Esophagus muscularis mucosa (tissue), 4 donors: ENCODE results near the gene PARP9. TPM values are rescaled to one million over a fixed set of nuclear protein-coding genes. Genes with fewer than 3 reads are reported as not detected.

ENCODE experiments used
- DNase-seq: peaks from one replicate; pipeline ENCODE4 v3.0.0-alpha.2; 2017; ENCODE audit errors: extremely low spot score
- H3K27ac ChIP-seq, 4 donors: fragments of 200-600 bp; sonication (generic); replicated peaks in 1 of 4; 1 replicate in 3 of 4; 2 replicates in 1 of 4; pipeline ENCODE4 v1.5.1; 2016 to 2019; ENCODE audit warnings: mild to moderate bottlenecking in 1 of 4
- H3K27me3 ChIP-seq, 4 donors: fragments of 200-600 bp; sonication (generic); one replicate each; pipeline versions ENCODE4 v1.5.1 to v1.6.0; 2016 to 2019
- H3K36me3 ChIP-seq, 4 donors: fragments of 200-600 bp; sonication (generic); one replicate each; pipeline ENCODE4 v1.5.1; 2016 to 2019
- H3K4me1 ChIP-seq, 4 donors: fragments of 200-600 bp; sonication (generic); one replicate each; pipeline ENCODE4 v1.5.1; 2016 to 2019
- H3K4me3 ChIP-seq, 4 donors: fragments of 200-600 bp; sonication (generic); 1 replicate in 2 of 4; 2 replicates in 2 of 4; pipeline ENCODE4 v1.5.1; 2016 to 2019; ENCODE audit warnings: mild to moderate bottlenecking in 4 of 4, moderate library complexity in 1 of 4
- H3K9me3 ChIP-seq, 4 donors: fragments of 200-600 bp; sonication (generic); 1 replicate in 3 of 4; 2 replicates in 1 of 4; pipeline ENCODE4 v1.5.1; 2016 to 2019
- EP300 ChIP-seq: sonication (generic); formaldehyde crosslinking; IDR thresholded peaks from one replicate; pipeline ENCODE4 v1.6.1; 2017; ENCODE audit warnings: antibody characterized with exemption
- POLR2A ChIP-seq: fragments of 450-650 bp; IDR thresholded peaks from one replicate; pipeline ENCODE4 v1.6.1; 2017; ENCODE audit warnings: antibody characterized with exemption, moderate library complexity, mild to moderate bottlenecking, low read depth
- POLR2AphosphoS5 ChIP-seq, 2 donors: sonication (generic); formaldehyde crosslinking; IDR thresholded peaks; one replicate each; pipeline ENCODE4 v1.6.1; 2017; ENCODE audit warnings: antibody characterized with exemption in 2 of 2
- WGBS: methylation state at CpG from one replicate; pipeline ENCODE4 v1.1.5; 2018; 5-methylcytosine and 5-hydroxymethylcytosine counted together
- intact Hi-C: fragments of 100-400 bp; cut with DNase I; formaldehyde crosslinking; loops from one replicate; pipeline ENCODE4 v1.15.1; 2023
- total RNA-seq, 4 donors: library from RNA; depleted of rRNA; stranded (reverse); fragments of >200 nt; gene quantifications; one replicate each; pipeline versions ENCODE4 v1.1.0 to v1.2.1, GENCODE V29; 2016
- TF ChIP-seq, protein P1 (sequence below), 3 experiments: fragments of 200-600 bp in 2 of 3; fragments of 450-650 bp in 1 of 3; sonication (generic) in 2 of 3; IDR thresholded peaks; one replicate each; pipeline ENCODE4 v1.5.1; 2017 to 2019; ENCODE audit warnings: antibody characterized with exemption in 3 of 3, mild to moderate bottlenecking in 2 of 3, moderate library complexity in 1 of 3

Gene PARP9
- total RNA-seq, 4 donors from 2014 or later, result 16.7 to 24.0 (median 21.3) TPM

DNA sequence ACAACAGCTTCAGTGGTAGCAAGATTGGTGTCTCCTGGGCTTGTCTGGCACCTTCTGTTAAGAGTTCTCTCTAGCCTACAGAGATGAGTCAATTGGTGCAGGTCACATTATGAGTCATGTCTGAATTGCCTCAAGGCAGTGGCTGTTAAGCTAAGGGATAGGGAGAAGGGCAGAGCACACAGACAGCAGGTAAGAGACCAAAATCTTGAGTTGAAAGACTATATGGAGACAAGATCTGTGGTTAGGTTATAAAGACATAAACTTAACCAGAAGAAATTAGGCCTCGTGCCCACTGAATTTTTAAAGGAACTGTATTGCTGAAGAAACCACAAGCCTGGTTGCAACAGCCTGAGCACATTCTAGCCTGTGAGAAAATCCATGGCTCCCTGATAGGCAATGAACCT is 30.2 kb downstream of the PARP9 start:
- WGBS, result 91% methylated on average over 1 of the region's 1 CpG
- intact Hi-C loops, result no loop called here
- H3K27ac ChIP-seq, result no peak overlapping the region
- DNase-seq, result no peak
- H3K4me3 ChIP-seq, result no peak overlapping the region
- no peaks in the 10 kb centered on the region for H3K9me3 ChIP-seq
- no peaks in the 10 kb centered on the region for H3K27me3 ChIP-seq
- no peaks in the 10 kb centered on the region for H3K4me1 ChIP-seq
- TF ChIP-seq POLR2AphosphoS5 (IDR thresholded peaks at IDR 0.05), result no peak
- H3K36me3 ChIP-seq, result peaks cover 34 to 98% (median 71%) of the 10 kb centered on the region in 4 donors

DNA sequence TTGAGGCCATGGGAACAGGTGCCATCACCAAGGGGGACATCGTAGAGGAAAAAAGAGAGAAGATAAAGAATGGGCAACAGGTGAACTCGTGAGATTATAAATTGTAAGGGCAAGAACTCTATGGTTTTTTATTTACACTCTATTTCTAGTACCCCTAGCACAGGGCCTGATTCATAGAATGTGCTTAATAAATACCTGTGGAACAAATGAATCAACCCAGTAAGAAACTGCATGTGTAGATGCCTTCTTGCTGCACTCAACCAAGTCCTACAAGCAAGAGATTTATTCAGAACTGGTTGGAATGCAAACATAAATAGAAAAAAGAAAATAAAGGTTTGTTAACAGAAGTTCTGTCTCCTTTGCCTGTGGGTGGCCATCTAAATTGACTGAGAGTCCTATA is 30.6 kb downstream of the PARP9 start:
- TF ChIP-seq POLR2AphosphoS5 (IDR thresholded peaks at IDR 0.05) (no peak), POLR2A (no peak), EP300 (no peak)
- TF ChIP-seq, protein P1, sequence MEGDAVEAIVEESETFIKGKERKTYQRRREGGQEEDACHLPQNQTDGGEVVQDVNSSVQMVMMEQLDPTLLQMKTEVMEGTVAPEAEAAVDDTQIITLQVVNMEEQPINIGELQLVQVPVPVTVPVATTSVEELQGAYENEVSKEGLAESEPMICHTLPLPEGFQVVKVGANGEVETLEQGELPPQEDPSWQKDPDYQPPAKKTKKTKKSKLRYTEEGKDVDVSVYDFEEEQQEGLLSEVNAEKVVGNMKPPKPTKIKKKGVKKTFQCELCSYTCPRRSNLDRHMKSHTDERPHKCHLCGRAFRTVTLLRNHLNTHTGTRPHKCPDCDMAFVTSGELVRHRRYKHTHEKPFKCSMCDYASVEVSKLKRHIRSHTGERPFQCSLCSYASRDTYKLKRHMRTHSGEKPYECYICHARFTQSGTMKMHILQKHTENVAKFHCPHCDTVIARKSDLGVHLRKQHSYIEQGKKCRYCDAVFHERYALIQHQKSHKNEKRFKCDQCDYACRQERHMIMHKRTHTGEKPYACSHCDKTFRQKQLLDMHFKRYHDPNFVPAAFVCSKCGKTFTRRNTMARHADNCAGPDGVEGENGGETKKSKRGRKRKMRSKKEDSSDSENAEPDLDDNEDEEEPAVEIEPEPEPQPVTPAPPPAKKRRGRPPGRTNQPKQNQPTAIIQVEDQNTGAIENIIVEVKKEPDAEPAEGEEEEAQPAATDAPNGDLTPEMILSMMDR (IDR thresholded peaks at IDR 0.05), result no peak
- Histone ChIP-seq H3K4me1 (no peaks in the 10 kb centered on the region), H3K9me3 (no peaks in the 10 kb centered on the region), H3K27me3 (no peaks in the 10 kb centered on the region), H3K4me3 (no peak overlapping the region), H3K36me3 (peaks cover 34 to 98% (median 75%) of the 10 kb centered on the region in 4 donors), H3K27ac (no peak overlapping the region)
- no peak for DNase-seq
- intact Hi-C loops, result no loop called here
- WGBS, result 94% methylated on average over 2 of the region's 2 CpGs

DNA sequence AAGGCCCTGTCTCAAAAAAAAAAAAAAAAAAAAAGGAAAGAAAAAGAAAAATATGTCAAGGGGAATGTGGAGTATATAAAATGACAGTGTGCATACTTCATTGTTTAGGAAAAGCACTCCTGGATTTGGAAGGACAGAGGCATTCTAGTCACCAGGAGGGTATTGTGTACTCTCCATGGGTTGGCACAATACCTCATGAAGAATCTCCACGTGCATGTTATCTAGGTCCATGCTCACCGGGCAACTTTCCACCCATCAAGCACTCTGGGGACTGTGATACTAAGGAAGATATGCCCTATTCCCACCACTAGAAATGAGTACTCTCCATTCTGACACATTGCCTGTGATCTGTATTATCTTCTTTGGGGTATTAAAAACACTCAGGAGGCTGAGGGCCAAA is 33.9 kb downstream of the PARP9 start:
- H3K9me3 ChIP-seq, result no peaks in the 10 kb centered on the region
- H3K4me1 ChIP-seq, result no peaks in the 10 kb centered on the region
- H3K27ac ChIP-seq, result no peak overlapping the region
- no peak overlapping the region for H3K4me3 ChIP-seq
- TF ChIP-seq EP300, result no peak
- no peak for TF ChIP-seq POLR2AphosphoS5 (IDR thresholded peaks at IDR 0.05)
- TF ChIP-seq, protein P1 (IDR thresholded peaks at IDR 0.05), result no peak
- TF ChIP-seq POLR2A, result no peak
- no peak for DNase-seq
- intact Hi-C loops, result no loop called here
- H3K27me3 ChIP-seq, result no peaks in the 10 kb centered on the region
- H3K36me3 ChIP-seq, result peaks cover 33 to 89% (median 67%) of the 10 kb centered on the region in 4 donors
- 81% methylated on average over 2 of the region's 2 CpGs for WGBS

DNA sequence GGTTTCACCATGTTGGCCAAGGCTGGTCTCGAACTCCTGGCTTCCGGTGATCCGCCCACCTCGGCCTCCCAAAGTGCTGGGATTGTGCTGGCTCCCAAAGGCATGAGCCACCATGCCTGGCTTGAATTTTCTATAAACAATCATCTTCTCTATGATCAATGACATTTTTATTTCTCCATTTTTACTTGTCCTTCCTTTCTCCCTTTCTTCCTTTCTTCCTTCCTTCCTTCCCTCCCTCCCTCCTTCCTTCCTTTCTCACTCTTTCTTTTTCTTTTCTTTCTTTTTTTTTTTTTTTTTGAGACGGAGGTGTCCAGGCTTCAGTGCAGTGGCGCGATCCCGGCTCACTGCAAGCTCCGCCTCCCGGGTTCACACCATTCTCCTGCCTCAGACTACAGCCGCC is 40.8 kb downstream of the PARP9 start:
- no peaks in the 10 kb centered on the region for H3K9me3 ChIP-seq
- intact Hi-C loops, result no loop called here
- H3K36me3 ChIP-seq, result peaks cover 5 to 22% (median 14%) of the 10 kb centered on the region in 4 donors
- no peak for TF ChIP-seq EP300
- TF ChIP-seq POLR2A, result no peak
- no peak for TF ChIP-seq POLR2AphosphoS5 (IDR thresholded peaks at IDR 0.05)
- TF ChIP-seq, protein P1 (IDR thresholded peaks at IDR 0.05), result no peak
- whole genome bisulfite sequencing, result 93% methylated on average over 11 of the region's 11 CpGs
- H3K27me3 ChIP-seq, result no peaks in the 10 kb centered on the region
- no peak overlapping the region for H3K27ac ChIP-seq
- DNase-seq, result no peak
- no peaks in the 10 kb centered on the region for H3K4me1 ChIP-seq
- H3K4me3 ChIP-seq, result no peak overlapping the region

DNA sequence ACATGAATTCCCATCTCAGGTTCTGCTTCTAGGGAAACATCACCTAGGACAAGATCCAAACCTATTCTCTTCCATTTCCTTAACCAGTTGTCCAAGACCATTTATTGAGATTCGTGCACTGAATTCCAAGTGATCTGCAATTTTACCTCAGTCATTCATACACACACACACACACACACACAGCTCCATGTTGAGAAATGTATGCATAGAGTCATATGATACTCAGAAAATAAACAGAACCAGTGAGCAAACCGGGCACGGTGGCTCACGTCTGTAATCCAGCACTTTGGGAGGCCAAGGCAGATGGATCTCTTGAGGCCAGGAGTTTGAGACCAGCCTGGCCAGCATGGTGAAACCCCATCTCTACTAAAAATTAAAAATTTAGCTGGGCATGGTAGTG is 43.2 kb downstream of the PARP9 start:
- no peaks in the 10 kb centered on the region for H3K27me3 ChIP-seq
- intact Hi-C loops, result no loop called here
- no peak overlapping the region for H3K4me3 ChIP-seq
- DNase-seq, result no peak
- TF ChIP-seq EP300, result no peak
- no peak for TF ChIP-seq POLR2AphosphoS5 (IDR thresholded peaks at IDR 0.05)
- no peak for TF ChIP-seq POLR2A
- TF ChIP-seq, protein P1 (IDR thresholded peaks at IDR 0.05), result no peak
- no peaks in the 10 kb centered on the region for H3K4me1 ChIP-seq
- H3K9me3 ChIP-seq, result no peaks in the 10 kb centered on the region
- no peaks in the 10 kb centered on the region for H3K36me3 ChIP-seq
- no peak overlapping the region for H3K27ac ChIP-seq
- 89% methylated on average over 4 of the region's 4 CpGs for WGBS
